ENCODE results near the gene SMG6.
A peak's percentile ranks its signal among the peaks of the same experiment; 100 is the strongest.

The SMG6 gene

DNA sequence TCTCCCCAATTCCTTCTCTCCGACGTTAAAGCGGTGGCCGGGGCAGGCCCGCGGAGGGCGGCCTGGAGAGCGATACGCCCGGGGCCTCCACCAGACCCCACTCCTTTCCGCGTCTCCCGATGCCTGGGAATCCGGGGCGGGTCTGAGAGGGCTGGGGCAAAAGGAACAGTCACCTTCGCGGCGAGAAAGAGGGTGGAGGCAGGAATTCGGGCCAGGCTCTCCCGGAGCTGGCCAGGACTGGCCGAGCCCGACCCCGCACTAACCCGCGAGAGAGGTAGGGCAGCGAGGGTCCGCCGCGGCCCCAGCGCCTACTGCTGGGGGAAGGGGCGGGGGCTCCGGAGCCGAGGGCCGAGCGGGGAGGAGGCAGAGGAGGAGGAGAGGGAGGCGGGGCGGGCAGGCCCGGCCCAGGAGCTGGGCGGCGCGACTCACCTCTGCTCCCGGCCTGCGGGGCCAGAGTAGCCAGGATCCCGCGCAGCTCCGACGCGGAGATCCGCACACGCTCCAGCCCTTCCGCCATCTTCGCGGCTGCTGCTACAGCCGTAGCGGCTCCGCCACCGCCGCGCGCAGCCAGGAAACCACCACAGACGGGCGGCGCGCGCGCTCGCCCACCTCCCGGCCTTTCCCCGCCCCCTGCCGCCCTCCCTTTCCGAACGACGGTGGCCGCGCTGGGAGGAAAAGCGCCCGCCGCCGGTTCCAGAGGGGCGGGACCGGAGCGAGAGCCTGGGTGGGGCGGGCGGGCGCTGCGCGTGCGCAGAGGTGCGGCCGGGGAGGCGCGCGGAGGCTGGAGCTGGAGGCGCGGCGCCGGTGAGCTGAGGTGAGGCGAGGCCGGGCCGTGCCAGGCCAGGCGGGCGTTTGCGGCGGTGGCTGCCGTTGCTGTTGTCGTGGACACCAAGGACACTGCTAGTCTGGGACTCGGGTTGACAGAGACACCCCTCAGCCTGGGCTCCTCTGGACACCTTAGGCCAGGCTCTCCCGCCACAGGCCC lies at the start of gene SMG6, which contains the start of gene SRR:
Gene SMG6 (minus strand): TSS at position 582 of the 985 bp plus-strand sequence. CDS start 65 bp downstream, at position 517.
Gene SRR (plus strand): TSS at position 747 of the 985 bp plus-strand sequence. CDS start 11,611 bp downstream, outside the sequence.
- TF ChIP-seq YY1 (IDR thresholded peaks at IDR 0.05; ENCODE audit: low read depth) (peak; percentile 84), CEBPB (IDR thresholded peaks at IDR 0.05) (no peak), ZBTB7A (IDR thresholded peaks at IDR 0.05; ENCODE audit: low read depth) (peak; percentile 93), TAF1 (IDR thresholded peaks at IDR 0.05; ENCODE audit: low read depth) (peak; percentile 50; the same call in 1 of the 2 replicates), CREB1 (IDR thresholded peaks at IDR 0.05; ENCODE audit: low read depth) (no peak), FOXM1 (IDR thresholded peaks at IDR 0.05; ENCODE audit: borderline replicate concordance, low read depth) (no peak), TEAD4 (IDR thresholded peaks at IDR 0.05) (0 out of 2 replicates have a peak, but pooled peaks have one; percentile 7), TCF12 (IDR thresholded peaks at IDR 0.05; ENCODE audit: low read depth) (no peak)
- TF ChIP-seq, protein P1, sequence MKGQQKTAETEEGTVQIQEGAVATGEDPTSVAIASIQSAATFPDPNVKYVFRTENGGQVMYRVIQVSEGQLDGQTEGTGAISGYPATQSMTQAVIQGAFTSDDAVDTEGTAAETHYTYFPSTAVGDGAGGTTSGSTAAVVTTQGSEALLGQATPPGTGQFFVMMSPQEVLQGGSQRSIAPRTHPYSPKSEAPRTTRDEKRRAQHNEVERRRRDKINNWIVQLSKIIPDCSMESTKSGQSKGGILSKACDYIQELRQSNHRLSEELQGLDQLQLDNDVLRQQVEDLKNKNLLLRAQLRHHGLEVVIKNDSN (IDR thresholded peaks at IDR 0.05) = no peak
- TF ChIP-seq, protein P2, sequence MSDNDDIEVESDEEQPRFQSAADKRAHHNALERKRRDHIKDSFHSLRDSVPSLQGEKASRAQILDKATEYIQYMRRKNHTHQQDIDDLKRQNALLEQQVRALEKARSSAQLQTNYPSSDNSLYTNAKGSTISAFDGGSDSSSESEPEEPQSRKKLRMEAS (IDR thresholded peaks at IDR 0.05) = peak; percentile 51; the same call in 1 of the 2 replicates

DNA sequence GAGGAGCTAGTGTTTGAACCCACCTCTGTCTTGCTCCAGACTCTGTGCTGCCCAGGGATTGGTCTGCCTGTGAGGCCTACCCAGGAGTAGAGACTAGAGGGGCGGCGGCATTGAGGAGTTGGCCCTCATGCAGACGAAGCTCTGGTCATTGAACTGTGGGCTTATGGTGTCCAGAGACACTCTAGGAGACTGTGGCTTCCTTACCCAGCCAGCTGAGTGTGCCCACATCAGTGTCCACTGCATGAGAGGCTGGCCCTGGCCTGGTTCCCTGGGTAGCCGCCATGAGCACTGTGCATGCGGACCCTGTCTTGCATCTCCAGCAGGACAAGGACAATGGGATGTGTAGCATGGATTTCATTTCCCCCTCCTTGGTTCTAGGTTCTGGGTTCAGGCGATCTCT lies 47.7 kb upstream of the SMG6 start:
- no peak for TF ChIP-seq RAD21 (IDR thresholded peaks at IDR 0.05; ENCODE audit: low read depth)
- no peak for TF ChIP-seq YY1 (IDR thresholded peaks at IDR 0.05; ENCODE audit: low read depth)
- no peak for TF ChIP-seq CEBPB (IDR thresholded peaks at IDR 0.05)
- TF ChIP-seq TEAD4 (IDR thresholded peaks at IDR 0.05) = no peak

DNA sequence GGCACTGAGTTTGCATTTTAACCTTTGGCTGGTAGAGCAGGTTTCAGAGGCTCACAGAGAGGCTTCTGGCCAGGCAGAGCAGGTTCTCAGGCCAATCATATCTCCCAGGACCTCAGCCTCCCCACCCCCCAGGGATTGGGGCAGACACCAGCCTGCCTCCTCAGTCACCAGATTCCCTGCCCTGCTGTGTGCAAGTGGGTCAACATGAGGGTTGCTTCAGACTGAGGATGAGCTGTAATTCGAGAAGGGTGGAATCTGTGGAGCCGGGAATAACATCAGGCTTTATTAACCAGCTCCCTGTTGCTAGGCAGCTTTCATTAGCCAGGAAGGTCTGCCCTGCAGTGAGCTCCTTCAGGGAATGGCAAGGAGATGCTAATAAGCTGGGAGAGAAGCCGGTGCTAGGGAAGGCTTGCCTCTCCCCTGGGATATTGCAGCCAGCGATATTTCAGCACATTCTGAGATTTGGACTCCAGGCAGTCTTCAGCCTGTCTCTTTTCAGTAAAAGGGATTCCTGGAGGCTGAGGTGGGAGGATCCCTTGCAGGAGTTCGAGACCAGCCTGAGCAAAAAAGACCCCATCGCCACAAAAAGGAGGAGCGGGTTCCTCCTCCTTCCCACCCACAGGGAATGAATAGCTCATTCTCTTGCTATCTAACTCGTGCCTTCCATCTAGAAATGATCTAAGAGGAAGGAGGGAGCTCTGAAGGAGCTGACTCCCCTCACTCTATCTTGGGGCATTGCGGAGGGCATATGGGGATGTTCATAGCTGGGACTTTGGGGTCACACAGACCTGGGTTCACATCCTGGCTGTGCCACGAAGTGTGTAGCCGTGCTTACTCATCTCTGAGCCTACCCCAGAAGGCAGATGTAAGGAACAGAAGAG lies 44.5 kb upstream of the SMG6 start:
- TF ChIP-seq, protein P3, sequence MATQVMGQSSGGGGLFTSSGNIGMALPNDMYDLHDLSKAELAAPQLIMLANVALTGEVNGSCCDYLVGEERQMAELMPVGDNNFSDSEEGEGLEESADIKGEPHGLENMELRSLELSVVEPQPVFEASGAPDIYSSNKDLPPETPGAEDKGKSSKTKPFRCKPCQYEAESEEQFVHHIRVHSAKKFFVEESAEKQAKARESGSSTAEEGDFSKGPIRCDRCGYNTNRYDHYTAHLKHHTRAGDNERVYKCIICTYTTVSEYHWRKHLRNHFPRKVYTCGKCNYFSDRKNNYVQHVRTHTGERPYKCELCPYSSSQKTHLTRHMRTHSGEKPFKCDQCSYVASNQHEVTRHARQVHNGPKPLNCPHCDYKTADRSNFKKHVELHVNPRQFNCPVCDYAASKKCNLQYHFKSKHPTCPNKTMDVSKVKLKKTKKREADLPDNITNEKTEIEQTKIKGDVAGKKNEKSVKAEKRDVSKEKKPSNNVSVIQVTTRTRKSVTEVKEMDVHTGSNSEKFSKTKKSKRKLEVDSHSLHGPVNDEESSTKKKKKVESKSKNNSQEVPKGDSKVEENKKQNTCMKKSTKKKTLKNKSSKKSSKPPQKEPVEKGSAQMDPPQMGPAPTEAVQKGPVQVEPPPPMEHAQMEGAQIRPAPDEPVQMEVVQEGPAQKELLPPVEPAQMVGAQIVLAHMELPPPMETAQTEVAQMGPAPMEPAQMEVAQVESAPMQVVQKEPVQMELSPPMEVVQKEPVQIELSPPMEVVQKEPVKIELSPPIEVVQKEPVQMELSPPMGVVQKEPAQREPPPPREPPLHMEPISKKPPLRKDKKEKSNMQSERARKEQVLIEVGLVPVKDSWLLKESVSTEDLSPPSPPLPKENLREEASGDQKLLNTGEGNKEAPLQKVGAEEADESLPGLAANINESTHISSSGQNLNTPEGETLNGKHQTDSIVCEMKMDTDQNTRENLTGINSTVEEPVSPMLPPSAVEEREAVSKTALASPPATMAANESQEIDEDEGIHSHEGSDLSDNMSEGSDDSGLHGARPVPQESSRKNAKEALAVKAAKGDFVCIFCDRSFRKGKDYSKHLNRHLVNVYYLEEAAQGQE (IDR thresholded peaks at IDR 0.05; ENCODE audit: low read depth) = no peak
- TF ChIP-seq FOXM1 (IDR thresholded peaks at IDR 0.05; ENCODE audit: borderline replicate concordance, low read depth) = no peak
- TF ChIP-seq YY1 (IDR thresholded peaks at IDR 0.05; ENCODE audit: low read depth) = no peak
- TF ChIP-seq TCF12 (IDR thresholded peaks at IDR 0.05; ENCODE audit: low read depth) = no peak
- TF ChIP-seq NFIC (IDR thresholded peaks at IDR 0.05) = no peak
- TF ChIP-seq TEAD4 (IDR thresholded peaks at IDR 0.05) = no peak
- no peak for TF ChIP-seq EP300 (IDR thresholded peaks at IDR 0.05; ENCODE audit: borderline replicate concordance)

DNA sequence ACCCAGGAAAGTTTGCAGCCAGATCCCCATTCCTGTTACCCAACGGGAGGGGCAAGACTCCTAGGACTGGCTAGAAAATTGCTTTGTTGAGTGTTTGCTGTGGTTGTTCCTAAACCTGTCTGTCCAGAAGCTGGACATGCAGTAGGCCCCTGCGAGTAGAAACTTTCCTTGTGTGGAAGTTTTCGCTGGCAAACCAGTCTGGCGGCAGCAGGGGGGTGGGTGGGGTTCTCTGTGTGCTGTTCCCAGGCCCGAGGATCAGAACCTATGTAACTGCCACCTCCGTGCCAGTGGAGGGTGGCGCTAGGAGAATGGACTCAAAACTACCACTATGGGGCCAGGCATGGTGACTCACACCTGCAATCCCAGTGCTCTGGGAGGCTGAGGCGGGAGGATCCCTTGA lies 42.9 kb upstream of the SMG6 start:
- TF ChIP-seq RAD21 (IDR thresholded peaks at IDR 0.05; ENCODE audit: low read depth) (no peak), NFIC (IDR thresholded peaks at IDR 0.05) (no peak), ZBTB7A (IDR thresholded peaks at IDR 0.05; ENCODE audit: low read depth) (no peak), TCF12 (IDR thresholded peaks at IDR 0.05; ENCODE audit: low read depth) (no peak), EP300 (IDR thresholded peaks at IDR 0.05; ENCODE audit: borderline replicate concordance) (no peak), EGR1 (IDR thresholded peaks at IDR 0.05) (no peak), CEBPB (IDR thresholded peaks at IDR 0.05) (no peak), TAF1 (IDR thresholded peaks at IDR 0.05; ENCODE audit: low read depth) (no peak), TEAD4 (IDR thresholded peaks at IDR 0.05) (no peak), CREB1 (IDR thresholded peaks at IDR 0.05; ENCODE audit: low read depth) (no peak)
- TF ChIP-seq, protein P1 (IDR thresholded peaks at IDR 0.05) = no peak
- TF ChIP-seq, protein P2 (IDR thresholded peaks at IDR 0.05) = no peak

DNA sequence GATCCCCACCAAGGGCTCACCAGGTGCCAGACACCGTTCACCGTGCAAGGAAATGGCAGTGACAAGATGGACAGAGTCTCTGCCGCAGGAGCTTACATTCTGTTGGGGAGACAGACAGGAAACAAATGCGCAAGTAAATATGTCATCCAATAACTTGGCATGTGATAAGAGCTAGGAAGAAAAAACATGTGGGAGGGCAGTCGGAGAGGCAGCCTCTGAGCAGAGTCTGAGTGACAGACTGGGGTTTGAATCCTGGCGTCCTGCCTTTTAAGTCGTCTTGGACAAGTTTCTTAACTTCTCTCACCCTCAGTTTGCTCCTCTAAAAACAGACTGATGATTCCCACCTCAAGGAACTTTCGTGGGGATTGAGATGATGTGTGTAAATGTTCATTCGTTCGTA lies 40.9 kb upstream of the SMG6 start:
- TF ChIP-seq RAD21 (IDR thresholded peaks at IDR 0.05; ENCODE audit: low read depth) (no peak), CEBPB (IDR thresholded peaks at IDR 0.05) (no peak), ZBTB7A (IDR thresholded peaks at IDR 0.05; ENCODE audit: low read depth) (no peak), TCF12 (IDR thresholded peaks at IDR 0.05; ENCODE audit: low read depth) (no peak), TAF1 (IDR thresholded peaks at IDR 0.05; ENCODE audit: low read depth) (no peak), EP300 (IDR thresholded peaks at IDR 0.05; ENCODE audit: borderline replicate concordance) (no peak), CREB1 (IDR thresholded peaks at IDR 0.05; ENCODE audit: low read depth) (no peak), EGR1 (IDR thresholded peaks at IDR 0.05) (no peak), FOXM1 (IDR thresholded peaks at IDR 0.05; ENCODE audit: borderline replicate concordance, low read depth) (no peak)
- TF ChIP-seq, protein P3 (IDR thresholded peaks at IDR 0.05; ENCODE audit: low read depth) = no peak
- TF ChIP-seq, protein P1 (IDR thresholded peaks at IDR 0.05) = no peak

All from Ishikawa (cell line).